ENCODE results near the gene CRPPA. TPM values are rescaled to one million over a fixed set of nuclear protein-coding genes. Genes with fewer than 3 reads are reported as not detected.

Gene CRPPA
- polyA plus RNA-seq, 12 donors = 2.5 to 6.2 (median 4.4) TPM; not detected in 2

DNA sequence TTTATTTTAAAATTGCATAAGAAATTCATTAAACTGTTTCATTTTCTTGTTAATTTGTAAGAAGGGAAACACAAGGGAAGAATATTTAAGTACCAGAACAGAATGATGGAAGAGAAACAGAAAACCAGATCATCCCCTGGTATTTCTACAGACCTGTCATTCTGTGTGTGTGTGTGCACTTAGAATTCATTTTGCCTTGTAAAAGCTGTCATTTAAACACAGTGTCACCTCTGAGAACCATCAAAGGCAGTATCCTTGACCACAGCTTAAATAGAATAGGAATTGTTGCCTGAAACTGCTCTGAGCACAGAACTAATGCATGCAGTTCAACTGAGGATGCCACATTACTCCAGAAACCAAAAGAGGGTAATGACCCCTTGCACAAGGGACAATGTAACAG lies 6.8 kb upstream of the CRPPA start:
- no peak for DNase-seq

- no peak for DNase-seq
These were observed 2.4 kb upstream of the CRPPA start for GRCh38 chr7:16423761-16424160.

- no peak for DNase-seq
These were observed 1.6 kb upstream of the CRPPA start for GRCh38 chr7:16422917-16423316.

DNA sequence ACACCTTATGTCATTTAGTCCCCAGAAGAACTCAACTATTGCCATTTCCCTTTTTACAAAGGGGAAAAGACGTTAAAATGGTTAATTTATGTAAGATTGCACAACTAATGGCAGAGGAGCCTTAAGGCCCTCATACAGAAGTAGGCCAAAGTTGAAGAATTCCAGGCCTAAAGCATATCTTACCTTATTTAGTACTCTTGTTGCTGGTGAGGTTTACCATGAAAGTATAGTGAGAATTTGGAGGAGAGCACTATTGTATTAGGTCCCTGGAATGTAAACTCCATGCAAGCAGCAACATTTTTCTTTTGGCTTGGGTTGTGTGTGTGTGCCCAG lies 731 bp upstream of the CRPPA start:
- no peak for DNase-seq

- peak; percentile 92 for DNase-seq
These were observed 547 bp downstream of the CRPPA start for GRCh38 chr7:16420649-16421332.

GRCh38 chr7:16420329-16420648 lies 1.0 kb downstream of the CRPPA start:
- DNase-seq = no peak

GRCh38 chr7:16419859-16420258 lies 1.5 kb downstream of the CRPPA start:
- DNase-seq = no peak

GRCh38 chr7:16419126-16419525 lies 2.2 kb downstream of the CRPPA start:
- no peak for DNase-seq

- no peak for DNase-seq
These were observed 3.4 kb downstream of the CRPPA start for GRCh38 chr7:16417906-16418305.

GRCh38 chr7:16416289-16417282 lies 4.8 kb downstream of the CRPPA start:
- no peak for DNase-seq

DNA sequence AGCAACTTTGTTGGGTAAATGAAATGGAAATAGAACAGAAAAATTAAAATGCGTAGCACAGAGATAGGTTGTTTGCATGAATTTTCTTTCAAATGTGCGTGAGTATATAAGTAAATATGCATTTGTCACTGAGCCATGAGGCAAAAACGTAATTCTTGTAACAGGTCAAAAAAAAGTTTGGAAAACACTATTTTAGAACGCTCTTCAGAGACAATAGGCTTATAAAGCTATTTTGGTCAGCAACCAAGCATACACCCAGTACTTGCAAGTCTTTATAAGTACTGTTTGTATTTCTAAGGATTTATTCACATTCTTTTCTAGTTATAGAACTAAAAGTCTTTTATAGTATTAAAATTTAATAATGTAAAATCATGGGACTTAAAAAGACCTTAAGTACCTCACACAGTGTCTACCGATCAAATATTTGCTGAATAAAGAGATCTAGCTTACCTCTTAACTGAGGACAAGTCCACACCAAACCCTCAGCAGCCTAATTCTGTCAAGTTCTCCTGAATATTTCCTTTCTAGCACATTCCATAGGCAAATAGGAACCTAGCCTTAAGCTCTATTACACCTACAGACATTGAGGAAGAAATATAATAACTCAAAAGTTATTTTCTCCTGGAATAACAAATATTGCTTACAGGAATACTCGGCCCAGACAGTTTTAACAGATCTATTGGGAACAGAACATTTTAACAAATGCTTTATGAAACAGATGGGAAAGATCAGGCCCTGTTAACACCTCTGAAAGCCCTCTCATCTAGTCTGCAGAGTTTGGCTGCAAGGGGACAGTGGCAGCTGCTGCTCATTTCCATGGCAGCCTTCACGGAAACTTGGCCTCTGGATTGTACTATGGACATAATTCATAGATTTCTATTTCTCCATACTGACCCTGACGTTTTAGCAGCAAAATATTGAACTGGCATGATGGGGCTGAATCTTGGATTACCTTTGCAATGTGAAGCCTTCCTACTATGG lies 8.8 kb downstream of the CRPPA start:
- peak; percentile 87 for DNase-seq

GRCh38 chr7:16411391-16411790 lies 9.9 kb downstream of the CRPPA start:
- DNase-seq = no peak

DNA sequence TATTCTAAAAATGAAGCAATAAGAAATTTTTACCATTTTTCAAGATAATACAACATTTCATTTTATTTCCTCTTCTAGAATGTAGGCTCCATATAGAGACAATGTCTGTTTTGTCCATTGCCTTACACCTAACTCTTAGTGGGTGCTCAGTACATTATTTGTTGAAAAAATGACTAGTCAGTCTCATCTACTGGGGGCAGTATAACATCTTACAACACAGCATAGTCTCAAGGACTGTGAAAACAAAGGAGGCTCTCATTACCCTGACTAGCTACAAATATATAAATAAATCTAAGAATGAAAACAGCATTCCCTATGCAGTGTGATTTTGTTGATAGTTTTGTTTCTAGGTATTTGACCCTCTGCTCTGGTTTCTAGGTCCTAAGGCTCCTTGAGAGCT lies 11.6 kb downstream of the CRPPA start:
- DNase-seq = no peak

DNA sequence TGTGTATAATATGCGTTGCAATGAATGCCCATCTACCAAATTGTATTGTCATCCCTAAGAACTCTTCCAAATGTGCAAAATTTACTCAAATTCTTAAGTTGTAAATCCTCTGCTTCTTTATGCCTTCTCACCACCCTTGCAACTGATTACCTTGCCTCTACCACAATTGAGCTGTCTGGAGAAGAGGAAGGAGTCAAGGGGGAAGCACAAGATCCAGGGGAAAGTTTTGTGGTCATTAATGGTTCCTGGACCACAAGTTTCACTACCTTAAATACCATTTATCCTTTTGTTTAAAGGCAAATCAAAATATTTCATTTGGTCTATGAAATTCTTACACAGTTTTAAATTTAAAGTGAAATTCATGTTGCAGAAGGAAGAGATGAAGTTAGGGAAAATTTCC lies 16.7 kb downstream of the CRPPA start:
- no peak for DNase-seq

DNA sequence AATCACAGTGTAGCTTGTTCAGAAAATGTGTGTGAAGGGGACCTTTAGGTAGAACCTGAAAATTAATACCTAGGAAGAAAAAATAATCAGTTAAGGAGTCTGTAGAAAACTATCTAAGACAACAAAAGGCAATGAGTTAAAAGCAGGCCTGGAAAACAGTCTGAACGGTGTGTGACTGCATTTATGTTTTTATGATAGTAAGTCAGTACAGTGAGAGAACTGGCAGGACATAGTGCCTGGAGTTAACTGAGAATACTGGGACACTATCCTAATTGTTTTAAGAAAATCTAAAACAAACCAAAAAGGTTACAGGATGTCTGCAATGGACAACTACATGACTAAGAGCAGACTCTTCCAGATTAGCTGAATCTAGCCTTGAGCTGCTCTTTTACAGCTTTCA lies 17.9 kb downstream of the CRPPA start:
- DNase-seq = no peak

GRCh38 chr7:16402940-16403339 lies 18.4 kb downstream of the CRPPA start:
- no peak for DNase-seq

DNA sequence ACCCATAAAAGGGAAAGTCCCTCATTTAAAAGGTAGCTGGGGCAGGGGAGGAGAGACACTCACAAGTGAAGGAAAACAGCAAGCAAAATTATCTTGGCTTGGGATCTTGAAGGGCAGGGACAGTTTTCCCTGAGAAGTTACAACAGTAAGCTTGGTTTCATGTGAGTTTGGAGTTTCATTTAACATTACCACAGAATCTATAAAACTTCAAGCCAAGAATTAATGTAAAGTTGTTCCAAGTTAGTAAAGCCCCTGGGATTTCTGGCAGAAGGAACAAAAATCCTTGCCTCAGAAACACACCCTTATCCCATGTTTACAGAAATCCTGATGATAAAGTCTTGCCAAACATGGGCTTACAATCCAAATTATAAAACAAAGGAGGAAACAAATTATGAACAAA lies 19.2 kb downstream of the CRPPA start:
- peak; percentile 70 for DNase-seq

GRCh38 chr7:16400893-16401275 lies 20.5 kb downstream of the CRPPA start:
- DNase-seq = no peak

DNA sequence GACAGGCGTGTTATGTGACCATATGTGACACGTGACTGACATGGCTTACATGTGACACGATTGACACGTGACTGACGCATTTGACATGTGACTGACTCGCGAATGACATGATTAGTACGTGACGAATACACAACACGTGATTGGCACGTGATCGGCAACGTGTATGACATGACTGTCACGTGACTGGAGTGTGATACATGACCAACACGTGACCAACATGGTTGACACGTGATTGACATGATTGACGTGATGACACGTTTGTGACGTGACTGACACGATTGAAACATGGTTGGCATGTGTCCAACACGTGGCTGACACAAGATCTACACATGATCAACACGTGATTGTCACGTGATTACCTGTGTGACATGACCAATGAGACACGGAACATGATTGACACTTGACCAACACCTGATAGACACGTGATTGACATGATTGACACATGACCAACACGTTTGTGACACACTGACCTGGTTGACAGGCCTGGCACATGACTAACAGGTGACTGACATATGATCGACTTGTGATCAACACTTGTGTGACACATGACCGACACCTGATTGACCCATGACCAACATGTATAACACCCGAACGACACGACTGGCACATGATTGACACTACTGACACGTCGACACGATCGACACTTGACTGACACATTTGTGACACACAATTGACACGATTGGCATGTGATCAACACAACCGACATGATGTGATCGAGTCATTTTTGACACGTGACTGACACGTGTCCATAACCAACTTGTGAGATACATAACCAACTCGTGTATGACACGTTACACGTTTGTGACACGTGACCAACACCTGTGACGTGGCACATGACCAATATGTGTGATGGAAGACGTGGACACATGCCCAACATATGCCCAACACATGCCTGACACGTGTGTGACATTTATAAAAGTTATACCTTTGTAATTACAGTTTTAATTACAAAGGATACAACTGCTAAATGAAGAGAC lies 21.1 kb downstream of the CRPPA start:
- no peak for DNase-seq

- no peak for DNase-seq
These were observed 22.0 kb downstream of the CRPPA start for GRCh38 chr7:16399265-16399831.

All from muscle of arm (tissue), 12 donors.